Measurements from ENCODE around the gene TAMM41.
"Not testable (repeated sequence)": the region's sequence is repeated elsewhere in the genome, so short reads cannot be mapped to it uniquely, and the experiment has no call there.

Gene TAMM41

DNA sequence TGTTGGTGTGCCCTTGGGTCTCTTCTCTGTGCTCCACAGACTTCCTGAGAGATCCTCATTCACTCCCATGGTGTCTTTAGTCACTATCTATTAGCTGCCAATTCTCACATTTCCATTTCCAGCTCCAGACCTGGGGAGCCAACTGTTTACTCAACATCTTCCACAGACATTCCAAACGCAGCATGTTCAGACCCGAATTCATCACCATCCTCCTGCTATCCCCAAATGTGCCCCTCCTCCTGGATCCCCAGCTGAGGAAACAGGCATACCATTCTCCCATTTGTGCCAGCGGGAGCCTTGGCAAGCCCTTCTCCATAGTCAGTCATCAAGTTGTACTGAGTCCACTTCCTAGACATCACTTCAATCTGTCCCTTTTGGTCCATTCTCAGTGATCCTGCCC, 67.1 kb downstream of the TAMM41 start:
- H3K27me3 ChIP-seq (ENCODE audit: control insufficient read depth, insufficient read depth, low read length): no peaks in the 10 kb centered on the region
- H3K27ac ChIP-seq (ENCODE audit: low read length): no peak overlapping the region
- no peaks in the 10 kb centered on the region for H3K9me3 ChIP-seq (ENCODE audit: control insufficient read depth, low read depth, low read length)
- no peaks in the 10 kb centered on the region for H3K36me3 ChIP-seq (ENCODE audit: control insufficient read depth, low read depth, low read length)
- no peaks in the 10 kb centered on the region for H3K4me1 ChIP-seq (ENCODE audit: control insufficient read depth, low read depth, low read length)
- H3K4me3 ChIP-seq (ENCODE audit: low read length): no peak overlapping the region
- no peak overlapping the region for H3K9ac ChIP-seq (ENCODE audit: low read length)

- no peaks in the 10 kb centered on the region for H3K4me1 ChIP-seq (ENCODE audit: control insufficient read depth, low read depth, low read length)
- H3K36me3 ChIP-seq (ENCODE audit: control insufficient read depth, low read depth, low read length): no peaks in the 10 kb centered on the region
- H3K9ac ChIP-seq (ENCODE audit: low read length): no peak overlapping the region
- no peaks in the 10 kb centered on the region for H3K27me3 ChIP-seq (ENCODE audit: control insufficient read depth, insufficient read depth, low read length)
- no peaks in the 10 kb centered on the region for H3K9me3 ChIP-seq (ENCODE audit: control insufficient read depth, low read depth, low read length)
- no peak overlapping the region for H3K4me3 ChIP-seq (ENCODE audit: low read length)
- H3K27ac ChIP-seq (ENCODE audit: low read length): no peak overlapping the region
Observed at GRCh38 chr3:11778248-11778647, 68.4 kb downstream of the TAMM41 start.

DNA sequence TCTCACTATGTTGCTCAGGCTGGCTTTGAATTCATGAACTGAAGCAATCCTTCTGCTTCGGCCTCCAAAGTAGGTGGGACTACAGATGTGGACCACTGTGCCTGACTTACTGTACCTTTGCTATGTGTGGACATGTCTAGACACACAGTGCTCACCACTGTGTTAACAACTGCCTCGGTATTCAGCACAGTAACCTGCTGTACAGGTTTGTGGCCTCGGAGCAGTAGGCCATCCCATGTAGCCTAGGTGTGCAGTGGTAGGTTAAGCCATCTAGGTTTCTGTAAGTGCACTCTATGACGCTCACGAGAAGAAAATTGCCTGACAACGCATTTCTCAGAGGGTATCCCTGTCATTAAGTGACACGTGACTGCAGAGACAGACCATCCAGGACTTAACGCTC, 70.3 kb downstream of the TAMM41 start:
- Histone ChIP-seq H3K4me1 (ENCODE audit: control insufficient read depth, low read depth, low read length) (no peaks in the 10 kb centered on the region), H3K27me3 (ENCODE audit: control insufficient read depth, insufficient read depth, low read length) (no peaks in the 10 kb centered on the region)

GRCh38 chr3:11775493-11775892, 71.2 kb downstream of the TAMM41 start:
- Histone ChIP-seq H3K4me3 (ENCODE audit: low read length) (no peak overlapping the region), H3K27ac (ENCODE audit: low read length) (no peak overlapping the region), H3K36me3 (ENCODE audit: control insufficient read depth, low read depth, low read length) (no peaks in the 10 kb centered on the region), H3K9me3 (ENCODE audit: control insufficient read depth, low read depth, low read length) (no peaks in the 10 kb centered on the region), H3K9ac (ENCODE audit: low read length) (no peak overlapping the region), H3K27me3 (ENCODE audit: control insufficient read depth, insufficient read depth, low read length) (no peaks in the 10 kb centered on the region), H3K4me1 (ENCODE audit: control insufficient read depth, low read depth, low read length) (peaks cover 6% of the 10 kb centered on the region)

More for the DNA sequence above, 70.3 kb downstream of the TAMM41 start:
- H3K27ac ChIP-seq (ENCODE audit: low read length): no peak overlapping the region
- H3K36me3 ChIP-seq (ENCODE audit: control insufficient read depth, low read depth, low read length): no peaks in the 10 kb centered on the region
- H3K9ac ChIP-seq (ENCODE audit: low read length): no peak overlapping the region
- H3K4me3 ChIP-seq (ENCODE audit: low read length): no peak overlapping the region
- H3K9me3 ChIP-seq (ENCODE audit: control insufficient read depth, low read depth, low read length): no peaks in the 10 kb centered on the region

- H3K27me3 ChIP-seq (ENCODE audit: control insufficient read depth, insufficient read depth, low read length): peaks cover 9% of the 10 kb centered on the region
- H3K4me1 ChIP-seq (ENCODE audit: control insufficient read depth, low read depth, low read length): peaks cover 13% of the 10 kb centered on the region
- no peak overlapping the region for H3K27ac ChIP-seq (ENCODE audit: low read length)
- H3K36me3 ChIP-seq (ENCODE audit: control insufficient read depth, low read depth, low read length): no peaks in the 10 kb centered on the region
- H3K9me3 ChIP-seq (ENCODE audit: control insufficient read depth, low read depth, low read length): no peaks in the 10 kb centered on the region
- no peak overlapping the region for H3K4me3 ChIP-seq (ENCODE audit: low read length)
- H3K9ac ChIP-seq (ENCODE audit: low read length): no peak overlapping the region
Observed at GRCh38 chr3:11774296-11774877, 72.3 kb downstream of the TAMM41 start.

DNA sequence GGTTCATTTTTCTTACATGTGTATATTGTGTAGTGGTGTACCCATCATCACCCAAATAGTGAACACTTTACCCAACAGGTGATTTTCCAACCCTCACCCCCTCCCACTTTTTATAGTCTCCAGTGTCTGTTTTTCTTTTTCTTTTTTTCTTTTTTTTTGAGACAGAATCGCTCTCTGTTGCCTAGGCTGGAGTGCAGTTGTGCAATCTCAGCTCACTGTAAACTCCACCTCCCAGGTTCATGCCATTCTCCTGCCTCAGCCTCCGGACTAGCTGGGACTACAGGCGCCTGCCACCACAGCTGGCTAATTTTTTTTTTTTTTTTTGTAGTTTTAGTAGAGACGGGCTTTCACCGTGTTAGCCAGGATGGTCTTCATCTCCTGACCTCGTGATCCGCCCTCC, 74.8 kb downstream of the TAMM41 start:
- H3K4me3 ChIP-seq (ENCODE audit: low read length); H3K9me3 ChIP-seq (ENCODE audit: control insufficient read depth, low read depth, low read length); H3K36me3 ChIP-seq (ENCODE audit: control insufficient read depth, low read depth, low read length); H3K27ac ChIP-seq (ENCODE audit: low read length); H3K27me3 ChIP-seq (ENCODE audit: control insufficient read depth, insufficient read depth, low read length); H3K9ac ChIP-seq (ENCODE audit: low read length): not testable (repeated sequence)
- H3K4me1 ChIP-seq (ENCODE audit: control insufficient read depth, low read depth, low read length): peaks cover 13% of the 10 kb centered on the region

GRCh38 chr3:11770477-11771391, 76.0 kb downstream of the TAMM41 start:
- Histone ChIP-seq H3K4me1 (ENCODE audit: control insufficient read depth, low read depth, low read length) (peaks cover 13% of the 10 kb centered on the region), H3K4me3 (ENCODE audit: low read length) (peak overlapping the region; percentile 44), H3K27me3 (ENCODE audit: control insufficient read depth, insufficient read depth, low read length) (peaks cover 10% of the 10 kb centered on the region), H3K9me3 (ENCODE audit: control insufficient read depth, low read depth, low read length) (no peaks in the 10 kb centered on the region), H3K27ac (ENCODE audit: low read length) (no peak overlapping the region), H3K9ac (ENCODE audit: low read length) (peak overlapping the region; percentile 30), H3K36me3 (ENCODE audit: control insufficient read depth, low read depth, low read length) (no peaks in the 10 kb centered on the region)

DNA sequence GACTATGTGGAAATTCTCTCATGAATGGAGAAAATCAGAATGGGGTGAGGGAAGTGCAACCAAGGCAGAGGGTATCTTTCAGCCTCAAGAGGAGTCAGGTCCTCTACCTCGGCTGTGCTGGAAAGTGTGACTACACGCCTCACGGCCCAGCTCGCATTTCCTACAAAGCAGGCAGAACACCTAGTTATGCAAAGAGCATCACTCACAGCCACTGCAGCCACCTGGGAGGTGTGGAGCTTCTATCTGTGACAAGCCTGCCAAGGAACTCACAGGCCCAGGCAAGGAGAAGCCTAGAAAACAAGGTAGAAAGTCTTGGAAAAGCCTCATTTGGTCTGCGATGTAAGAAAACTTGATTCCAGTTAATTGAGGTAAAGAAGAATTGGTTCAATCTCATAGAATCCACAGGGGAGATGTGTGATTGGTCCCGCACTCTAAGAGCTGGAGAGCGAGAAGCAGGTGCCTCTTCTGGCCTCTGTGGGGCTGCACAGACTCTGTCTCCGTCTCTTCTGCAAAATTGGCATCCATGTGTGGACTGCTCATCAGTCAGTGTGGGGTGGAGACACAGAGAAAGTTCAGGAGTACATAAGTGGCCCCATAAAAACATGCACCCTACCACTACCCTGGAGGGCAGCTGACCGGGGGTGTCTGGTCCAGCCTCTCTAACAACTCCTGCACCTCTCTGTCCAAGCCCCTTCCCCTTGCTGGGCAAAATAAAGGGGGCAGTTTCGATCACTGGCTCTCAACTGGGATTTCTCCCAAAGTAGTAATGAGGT, 76.8 kb downstream of the TAMM41 start:
- Histone ChIP-seq H3K9ac (ENCODE audit: low read length) (peak overlapping the region; percentile 30), H3K27ac (ENCODE audit: low read length) (no peak overlapping the region), H3K9me3 (ENCODE audit: control insufficient read depth, low read depth, low read length) (no peaks in the 10 kb centered on the region), H3K4me1 (ENCODE audit: control insufficient read depth, low read depth, low read length) (peaks cover 13% of the 10 kb centered on the region), H3K27me3 (ENCODE audit: control insufficient read depth, insufficient read depth, low read length) (peaks cover 10% of the 10 kb centered on the region), H3K36me3 (ENCODE audit: control insufficient read depth, low read depth, low read length) (no peaks in the 10 kb centered on the region), H3K4me3 (ENCODE audit: low read length) (peak overlapping the region; percentile 44)

DNA sequence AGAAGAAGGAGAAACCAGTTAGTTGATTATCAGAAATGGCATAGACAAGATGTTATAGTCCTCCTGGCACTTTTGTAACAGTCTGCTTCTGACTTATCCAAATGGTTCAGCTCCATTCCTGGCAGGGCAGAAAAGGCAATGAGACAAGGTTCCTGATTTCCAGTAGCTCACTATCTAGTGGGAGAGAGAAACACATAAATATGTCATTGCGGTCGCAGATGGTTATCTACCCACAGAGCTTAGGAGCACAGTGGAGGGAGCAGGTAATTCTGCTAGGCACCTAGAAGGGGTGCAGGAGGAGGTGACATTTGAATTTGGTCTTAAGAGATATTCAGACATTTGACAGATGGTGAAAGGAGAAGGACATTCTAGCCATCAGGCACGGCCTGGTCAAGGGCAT, 78.1 kb downstream of the TAMM41 start:
- Histone ChIP-seq H3K4me1 (ENCODE audit: control insufficient read depth, low read depth, low read length) (peaks cover 13% of the 10 kb centered on the region), H3K27me3 (ENCODE audit: control insufficient read depth, insufficient read depth, low read length) (peaks cover 10% of the 10 kb centered on the region), H3K4me3 (ENCODE audit: low read length) (no peak overlapping the region), H3K27ac (ENCODE audit: low read length) (no peak overlapping the region), H3K36me3 (ENCODE audit: control insufficient read depth, low read depth, low read length) (no peaks in the 10 kb centered on the region), H3K9ac (ENCODE audit: low read length) (no peak overlapping the region), H3K9me3 (ENCODE audit: control insufficient read depth, low read depth, low read length) (no peaks in the 10 kb centered on the region)

- Histone ChIP-seq H3K4me3 (ENCODE audit: low read length) (no peak overlapping the region), H3K36me3 (ENCODE audit: control insufficient read depth, low read depth, low read length) (no peaks in the 10 kb centered on the region), H3K9me3 (ENCODE audit: control insufficient read depth, low read depth, low read length) (no peaks in the 10 kb centered on the region), H3K4me1 (ENCODE audit: control insufficient read depth, low read depth, low read length) (peaks cover under 1% of the 10 kb centered on the region), H3K27me3 (ENCODE audit: control insufficient read depth, insufficient read depth, low read length) (peaks cover 6% of the 10 kb centered on the region), H3K27ac (ENCODE audit: low read length) (no peak overlapping the region), H3K9ac (ENCODE audit: low read length) (no peak overlapping the region)
Observed at GRCh38 chr3:11764931-11765363, 81.7 kb downstream of the TAMM41 start.

DNA sequence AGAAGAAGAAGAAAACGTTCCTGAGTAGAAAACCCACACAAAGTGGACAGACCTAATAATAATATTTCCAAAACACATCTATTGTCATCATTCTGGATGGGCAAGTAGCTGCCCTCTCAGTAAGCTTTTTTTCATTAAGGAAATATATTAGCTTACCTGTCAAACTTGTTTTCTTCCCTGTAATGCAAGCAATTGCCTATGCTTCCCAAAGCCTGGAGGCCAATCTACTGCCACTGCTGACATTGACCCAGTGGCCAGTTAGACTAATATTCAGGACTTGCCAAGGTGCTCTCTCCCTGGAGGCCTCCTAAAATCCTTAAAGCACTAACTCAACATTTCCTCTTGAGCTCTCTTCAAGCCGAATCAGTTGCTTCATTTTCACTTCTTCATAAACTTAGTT, 86.7 kb downstream of the TAMM41 start:
- Histone ChIP-seq H3K4me3 (ENCODE audit: low read length) (no peak overlapping the region), H3K27me3 (ENCODE audit: control insufficient read depth, insufficient read depth, low read length) (no peaks in the 10 kb centered on the region), H3K27ac (ENCODE audit: low read length) (no peak overlapping the region), H3K36me3 (ENCODE audit: control insufficient read depth, low read depth, low read length) (no peaks in the 10 kb centered on the region), H3K9ac (ENCODE audit: low read length) (no peak overlapping the region), H3K9me3 (ENCODE audit: control insufficient read depth, low read depth, low read length) (no peaks in the 10 kb centered on the region), H3K4me1 (ENCODE audit: control insufficient read depth, low read depth, low read length) (no peaks in the 10 kb centered on the region)
